GM20000 (cell line): Measurements from ENCODE around the gene KL.

Experiments
- DNase-seq: peaks from one replicate; pipeline ENCODE4 v3.0.0; 2012; ENCODE audit warnings: low spot score
- CTCF ChIP-seq: IDR thresholded peaks from 2 replicates; pipeline ENCODE4 v1.5.1; 2012; ENCODE audit warnings: mild to moderate bottlenecking, control low read depth; ENCODE audit errors: extremely low read depth, missing control alignments

The KL gene

GRCh38 chr13:33111414-33112110 lies 95.3 kb downstream of the KL start:
- TF ChIP-seq CTCF: no peak
- no peak for DNase-seq

- DNase-seq: no peak
- TF ChIP-seq CTCF: no peak
Measured at GRCh38 chr13:33112766-33113165, 96.5 kb downstream of the KL start.

- no peak for DNase-seq
Measured at GRCh38 chr13:33114146-33114545, 97.9 kb downstream of the KL start.

GRCh38 chr13:33115274-33115673 lies 99.1 kb downstream of the KL start:
- TF ChIP-seq CTCF: no peak
- DNase-seq: no peak

More at GRCh38 chr13:33114146-33114545, 97.9 kb downstream of the KL start:
- TF ChIP-seq CTCF: no peak
